ENCODE results near the gene ATP7B.
A peak's percentile ranks its signal among the peaks of the same experiment; 100 is the strongest.

Gene ATP7B

GRCh38 chr13:51942189-51942588 lies 69.1 kb downstream of the ATP7B start:
- DNase-seq: peak; percentile 71

DNA sequence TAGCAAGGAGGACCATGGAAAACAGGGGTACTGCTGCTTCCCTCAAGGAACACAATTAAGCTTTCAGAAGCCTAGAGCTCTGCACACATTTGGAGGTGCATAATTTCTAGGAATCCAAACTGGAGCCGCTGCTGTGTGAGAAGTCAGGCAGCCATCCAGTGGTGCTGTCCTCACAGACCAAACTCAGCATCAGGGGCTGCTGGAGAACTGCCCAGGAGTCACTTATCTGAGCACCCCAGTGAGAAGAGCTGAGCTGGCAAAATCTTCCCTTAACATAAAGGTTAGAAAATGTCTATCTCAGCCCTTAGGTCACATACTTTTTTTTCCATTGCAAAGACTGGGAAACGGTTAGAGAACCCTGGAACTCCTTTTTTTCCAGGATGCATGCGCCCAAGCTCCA lies 72.8 kb downstream of the ATP7B start:
- DNase-seq: no peak

GRCh38 chr13:51937320-51938290 lies 73.6 kb downstream of the ATP7B start:
- no peak for DNase-seq

DNA sequence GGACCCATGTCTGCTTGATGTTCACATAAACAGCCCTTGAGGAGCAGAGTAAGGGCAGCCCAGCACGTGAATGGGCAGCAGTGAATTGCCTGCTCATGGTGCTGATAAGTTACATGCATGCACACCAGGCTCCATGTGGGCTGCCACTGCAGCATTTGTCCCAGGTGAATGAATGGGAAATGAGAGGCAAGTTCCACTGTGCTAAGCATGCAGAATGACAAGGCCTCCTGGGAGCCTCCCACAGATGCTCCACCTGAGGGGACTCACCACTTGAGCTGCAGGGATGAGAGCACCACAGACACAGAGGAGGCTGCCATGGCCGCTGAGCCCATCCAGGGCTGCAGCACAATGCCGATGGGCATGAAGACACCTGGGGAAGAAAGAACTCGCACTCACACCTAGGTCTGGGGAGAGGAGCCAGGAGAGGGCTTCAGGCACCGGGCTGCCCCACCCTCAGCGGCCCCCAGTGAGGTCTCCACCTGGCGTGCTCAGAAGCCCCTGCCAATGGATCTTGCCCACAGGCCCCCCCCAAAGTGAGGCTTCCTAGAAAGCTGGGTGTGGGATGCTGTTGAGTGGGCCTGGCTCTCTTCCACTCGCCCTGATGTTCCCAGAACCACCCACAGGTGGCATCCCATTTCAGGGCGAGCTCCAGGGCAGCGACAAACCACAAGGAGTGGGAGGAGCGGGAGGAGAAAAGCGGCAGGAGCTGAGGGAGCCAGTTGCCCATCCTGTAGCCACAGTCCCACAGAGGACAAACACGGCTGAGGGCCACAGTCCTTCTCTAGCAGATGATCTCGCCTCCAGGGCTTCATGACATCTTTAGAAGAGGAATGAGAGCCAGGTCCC lies 75.7 kb downstream of the ATP7B start:
- DNase-seq: peak; percentile 24

- DNase-seq: no peak
Measured at GRCh38 chr13:51934461-51935087, 76.7 kb downstream of the ATP7B start.

- no peak for DNase-seq
Measured at GRCh38 chr13:51933466-51934058, 77.7 kb downstream of the ATP7B start.

DNA sequence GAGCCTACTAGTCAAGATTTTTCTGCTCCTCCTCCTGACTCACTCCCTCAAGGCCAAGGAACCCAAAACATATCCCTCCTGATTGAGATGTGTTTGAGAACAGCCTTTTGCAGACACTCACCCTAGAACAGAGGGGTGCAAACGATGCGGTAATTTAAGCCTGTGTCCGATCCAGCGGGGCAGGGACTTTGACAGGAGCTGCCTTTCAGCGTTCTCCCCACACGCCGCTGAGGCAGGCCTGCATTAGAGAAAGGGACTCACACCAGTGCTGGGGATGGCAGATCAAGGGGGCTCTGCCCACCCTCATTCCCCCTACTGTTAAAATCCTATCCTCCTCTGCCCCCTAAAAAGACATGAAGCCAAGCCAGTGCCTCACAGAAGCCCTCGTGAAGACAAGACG lies 79.0 kb downstream of the ATP7B start:
- DNase-seq: no peak

DNA sequence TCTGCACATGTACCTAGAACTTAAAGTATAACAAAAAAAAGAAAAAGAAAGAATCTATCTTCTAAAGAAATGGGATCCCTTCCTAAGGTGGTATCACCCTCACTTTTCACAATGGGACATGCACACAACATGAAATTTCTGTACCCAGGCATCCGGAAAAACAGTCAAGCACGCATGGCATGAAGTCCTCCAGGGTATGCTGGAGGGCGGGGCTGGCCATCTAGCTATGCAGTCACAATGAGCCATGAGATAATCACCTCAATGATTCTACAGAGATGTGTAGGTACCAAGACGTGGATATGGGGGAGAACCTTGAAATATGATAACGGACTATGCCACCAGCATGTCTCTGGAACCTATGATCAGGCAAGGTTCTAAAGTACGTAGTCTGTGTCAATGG lies 79.6 kb downstream of the ATP7B start:
- no peak for DNase-seq

- DNase-seq: no peak
Measured at GRCh38 chr13:51929699-51930098, 81.6 kb downstream of the ATP7B start.

- DNase-seq: peak; percentile 67
Measured at GRCh38 chr13:51928231-51928630, 83.0 kb downstream of the ATP7B start.

DNA sequence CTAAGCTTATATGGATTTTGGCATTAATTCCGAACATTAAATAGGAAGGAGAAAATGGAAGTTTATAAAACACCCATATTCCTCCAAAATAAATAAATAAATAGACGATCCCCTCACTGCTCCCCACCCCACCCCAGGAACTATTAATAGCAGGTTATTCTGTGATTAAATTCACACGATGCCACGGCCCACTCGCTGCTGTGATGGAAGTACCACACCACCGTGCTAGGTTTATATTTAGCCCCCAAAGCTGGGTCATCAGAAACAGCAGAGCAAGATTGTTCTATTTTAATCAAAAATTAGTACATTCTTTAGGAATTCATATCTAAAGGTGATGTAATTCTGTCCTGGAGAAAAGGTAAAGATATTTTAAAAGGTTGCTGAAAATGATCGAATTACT lies 84.1 kb downstream of the ATP7B start:
- no peak for DNase-seq

GRCh38 chr13:51926528-51926885 lies 84.7 kb downstream of the ATP7B start:
- DNase-seq: no peak

DNA sequence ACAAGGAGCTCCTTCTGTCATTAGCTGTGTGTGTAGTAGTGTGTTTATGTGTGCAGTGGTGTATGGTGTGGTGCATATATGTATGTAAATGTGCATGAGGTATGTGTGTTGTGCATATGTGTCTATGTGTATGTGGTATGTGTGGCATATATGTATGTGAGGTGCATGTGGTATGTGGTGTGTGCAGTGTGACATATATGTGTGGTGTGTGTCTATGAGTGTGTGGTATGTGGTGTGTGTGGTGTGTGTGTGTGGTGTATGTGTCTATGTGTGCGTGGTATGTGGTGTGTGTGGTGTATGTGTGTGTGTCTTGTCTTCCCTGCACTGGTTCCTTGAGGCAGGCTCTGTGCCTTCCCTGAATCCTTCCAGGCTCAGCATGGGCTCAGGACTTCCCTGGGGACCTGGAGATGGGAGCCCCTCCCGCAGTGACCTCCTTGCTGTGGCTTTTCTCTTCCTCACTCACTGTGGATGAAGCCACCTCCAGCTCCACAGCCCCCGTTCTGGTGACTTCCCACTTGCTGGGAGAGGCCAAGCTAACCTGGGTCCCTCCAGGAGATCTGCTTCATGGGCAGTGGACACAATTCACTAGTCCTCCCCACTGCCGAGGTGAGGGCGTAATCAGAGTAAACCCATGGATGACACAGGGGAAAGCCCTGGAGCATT lies 85.3 kb downstream of the ATP7B start:
- no peak for DNase-seq

GRCh38 chr13:51924756-51925544 lies 86.3 kb downstream of the ATP7B start:
- DNase-seq: no peak

DNA sequence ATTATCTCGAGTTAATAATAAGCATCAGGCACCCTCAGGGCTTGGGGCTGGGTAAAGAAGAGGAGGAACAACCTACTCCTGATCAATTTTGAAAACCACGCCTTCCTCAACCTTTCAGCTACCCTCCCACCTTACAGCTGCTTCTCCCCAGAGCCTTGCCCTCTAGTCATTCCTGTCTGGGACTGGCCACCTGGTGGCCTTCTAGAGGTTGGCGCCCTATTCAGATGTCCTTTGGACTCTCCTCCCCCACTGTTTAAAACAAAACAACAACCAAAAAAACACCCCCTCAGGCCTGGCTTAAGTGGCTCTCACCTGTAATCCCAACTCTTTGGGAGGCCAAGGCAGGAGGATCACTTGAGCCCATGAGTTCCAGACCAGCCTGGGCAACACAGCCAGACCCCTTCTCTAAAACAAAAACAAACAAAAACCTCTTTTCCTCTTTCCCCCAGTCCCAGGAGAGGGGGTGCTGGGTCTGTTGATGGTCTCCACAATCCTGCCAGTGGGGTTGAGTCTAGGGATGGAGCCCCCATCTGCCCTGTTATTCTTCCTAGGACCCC lies 87.2 kb downstream of the ATP7B start:
- no peak for DNase-seq

GRCh38 chr13:51922771-51923480 lies 88.3 kb downstream of the ATP7B start:
- DNase-seq: no peak

DNA sequence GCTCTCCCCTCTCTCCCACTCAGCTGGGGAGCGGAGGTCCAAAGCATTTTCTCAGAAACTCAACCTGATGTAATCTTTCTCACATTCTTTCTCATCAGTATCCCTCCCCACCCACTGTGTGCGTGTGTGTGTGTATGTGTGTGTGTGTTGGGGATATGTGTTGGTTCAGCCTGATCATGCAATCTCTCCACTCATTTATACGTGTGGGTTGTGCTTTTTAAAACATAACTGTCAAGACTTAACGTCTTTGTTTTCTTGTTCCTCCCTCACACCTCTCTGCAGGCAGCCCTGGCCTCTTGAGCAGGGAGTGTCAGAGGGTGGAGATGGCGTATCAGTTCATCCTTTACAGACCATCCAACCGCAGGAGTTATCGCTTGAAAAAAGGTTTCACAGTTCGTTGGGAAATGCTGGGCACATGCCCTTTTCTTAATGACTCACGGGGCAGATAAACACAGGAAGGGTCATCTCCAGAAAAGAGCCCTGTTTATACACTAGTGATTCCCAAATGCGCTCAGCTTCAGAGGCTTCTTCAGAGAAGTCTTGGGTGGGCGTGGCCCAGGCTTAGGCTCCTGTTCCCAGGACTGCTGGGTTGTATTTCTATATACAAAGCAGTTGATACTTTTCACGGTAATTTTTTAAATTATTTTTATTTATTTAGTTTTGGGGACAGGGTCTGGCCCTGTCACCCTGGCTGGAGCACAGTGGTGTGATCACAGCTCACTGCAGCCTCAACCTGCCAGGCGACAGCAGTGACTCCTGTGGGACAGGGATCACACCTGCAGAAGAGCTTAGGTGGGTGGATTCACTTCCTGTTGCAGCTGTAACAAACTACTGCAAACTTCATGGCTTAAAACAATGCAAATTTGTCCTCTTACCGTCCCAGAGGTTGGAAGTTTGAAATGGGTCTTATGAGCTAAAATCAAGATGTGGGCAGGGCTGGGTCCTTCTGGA lies 89.2 kb downstream of the ATP7B start:
- DNase-seq: no peak

DNA sequence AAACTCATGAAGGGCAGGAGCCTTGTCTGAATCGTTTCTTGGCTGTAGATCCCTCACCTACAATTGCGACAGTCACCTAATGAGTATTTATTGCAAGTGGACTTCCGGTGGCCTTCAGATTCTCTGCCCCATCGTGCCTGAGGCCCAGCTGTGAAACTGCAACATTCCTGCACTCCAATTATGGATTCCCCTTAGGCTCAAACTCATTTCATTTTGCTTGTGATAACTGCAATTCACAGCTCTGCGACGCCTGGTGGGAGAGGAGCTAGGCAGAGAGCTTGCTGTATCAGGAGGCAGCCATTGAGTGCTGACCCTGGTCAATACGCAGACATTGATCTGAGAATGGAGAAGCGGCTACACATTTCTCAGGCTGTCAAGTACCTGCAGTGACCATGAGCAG lies 90.5 kb downstream of the ATP7B start:
- DNase-seq: no peak

GRCh38 chr13:51920267-51920666 lies 91.0 kb downstream of the ATP7B start:
- DNase-seq: no peak
